ENCODE results near the gene C1orf21. TPM values are rescaled to one million over a fixed set of nuclear protein-coding genes. Genes with fewer than 3 reads are reported as not detected.

C1orf21 gene
- total RNA-seq, 2 experiments from 2014 or later, result 1.9 to 2.2 TPM

DNA sequence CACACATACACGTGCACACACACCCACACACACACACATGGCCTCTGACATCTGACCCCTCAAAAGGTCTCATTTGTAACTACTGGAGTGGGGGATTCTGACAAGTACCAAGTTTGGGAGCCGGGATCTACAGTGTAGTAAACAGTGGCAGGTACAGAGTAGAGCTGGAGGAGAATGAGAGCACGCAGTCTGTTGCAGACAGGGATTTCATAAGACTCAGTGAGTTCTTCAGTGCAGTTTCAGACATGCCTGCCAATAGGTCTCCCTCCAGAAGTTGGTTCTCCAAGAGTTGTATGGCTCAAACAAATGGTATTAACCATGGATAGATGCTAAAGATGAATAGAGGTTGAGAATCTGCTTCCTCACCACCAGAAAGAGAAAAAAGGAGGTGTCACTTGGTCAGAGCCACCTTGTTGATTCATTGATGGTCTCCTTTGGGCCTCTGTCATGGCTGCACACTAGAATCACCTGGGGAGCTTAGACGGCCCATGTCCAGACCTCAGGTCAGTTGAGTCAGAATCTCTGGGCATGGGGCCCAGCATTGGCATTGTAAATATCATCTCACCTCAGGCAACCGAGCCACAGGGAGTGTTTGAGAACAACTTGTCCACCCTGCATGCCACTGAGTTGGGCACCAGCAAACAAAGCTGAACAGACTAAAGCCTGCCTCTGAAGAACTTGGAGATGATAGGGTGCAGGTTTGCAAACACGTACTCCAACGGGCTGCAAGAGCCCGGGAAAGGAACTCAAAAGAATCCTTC lies 245.8 kb downstream of the C1orf21 start:
- Mint-ChIP-seq H3K4me1 (ENCODE audit: low read depth) (no peaks in the 10 kb centered on the region), H3K4me3 (no peak overlapping the region), H3K9me3 (no peaks in the 10 kb centered on the region), H3K27me3 (peaks cover 10% of the 10 kb centered on the region), H3K27ac (no peak overlapping the region), H3K36me3 (no peaks in the 10 kb centered on the region)
- intact Hi-C loops (cut with micrococcal nuclease), result no loop called here
- CTCF ChIA-PET, result no interaction called here
- no peak for DNase-seq
- POLR2A ChIA-PET, result no interaction called here

DNA sequence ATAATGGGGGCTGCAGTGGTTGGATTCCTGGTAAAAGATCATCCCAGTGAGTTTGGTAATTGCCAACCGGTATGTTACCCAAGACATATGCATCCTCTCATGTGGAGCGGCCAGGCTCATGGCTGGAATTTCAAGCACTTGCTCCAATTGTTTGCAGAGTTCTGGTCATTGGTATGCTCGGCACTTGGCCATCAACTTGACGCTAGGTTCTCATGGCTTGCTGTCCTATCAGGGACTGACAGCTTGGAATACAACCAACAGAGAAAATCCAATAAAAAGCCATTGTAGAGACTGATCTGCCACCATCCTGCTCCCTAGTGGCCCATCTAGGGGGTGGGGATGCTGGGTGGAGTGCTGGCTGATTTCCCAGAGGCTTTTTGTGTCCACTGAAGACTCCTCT lies 247.0 kb downstream of the C1orf21 start:
- DNase-seq, result no peak
- Mint-ChIP-seq H3K4me1 (ENCODE audit: low read depth) (no peaks in the 10 kb centered on the region), H3K4me3 (no peak overlapping the region), H3K9me3 (no peaks in the 10 kb centered on the region), H3K27me3 (peaks cover 11% of the 10 kb centered on the region), H3K36me3 (no peaks in the 10 kb centered on the region), H3K27ac (no peak overlapping the region)
- POLR2A ChIA-PET, result no interaction called here
- CTCF ChIA-PET, result no interaction called here
- intact Hi-C loops (cut with micrococcal nuclease), result no loop called here

DNA sequence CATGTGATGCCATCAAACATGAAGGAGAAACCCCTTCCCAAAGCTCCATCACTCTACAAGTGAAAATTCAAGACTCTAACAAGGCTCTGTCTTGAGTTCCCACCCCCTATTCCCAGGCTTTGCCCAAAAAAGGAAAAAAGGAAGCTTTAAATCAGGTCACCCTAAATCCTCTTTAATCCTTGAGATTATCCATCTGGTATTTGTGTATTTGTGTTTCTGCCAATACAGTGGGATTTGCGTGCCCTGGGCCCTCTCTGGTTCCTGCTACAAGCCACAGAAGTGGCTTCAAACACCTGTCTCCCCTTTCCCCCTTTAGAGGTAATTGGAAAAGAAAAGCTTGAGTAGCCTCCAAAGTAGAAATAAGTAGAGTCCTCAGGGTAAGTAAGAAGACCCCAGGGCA lies 247.5 kb downstream of the C1orf21 start:
- Mint-ChIP-seq H3K27me3 (peaks cover 11% of the 10 kb centered on the region), H3K27ac (no peak overlapping the region), H3K36me3 (no peaks in the 10 kb centered on the region), H3K4me3 (no peak overlapping the region), H3K4me1 (ENCODE audit: low read depth) (no peaks in the 10 kb centered on the region), H3K9me3 (no peaks in the 10 kb centered on the region)
- no peak for DNase-seq
- intact Hi-C loops (cut with micrococcal nuclease), result no loop called here
- ChIA-PET CTCF (no interaction called here), POLR2A (interaction anchor here (0.6 kb wide), 1 partner anchor 568 kb away, joined by 3 read pairs; no protein-coding TSS in a partner anchor)

DNA sequence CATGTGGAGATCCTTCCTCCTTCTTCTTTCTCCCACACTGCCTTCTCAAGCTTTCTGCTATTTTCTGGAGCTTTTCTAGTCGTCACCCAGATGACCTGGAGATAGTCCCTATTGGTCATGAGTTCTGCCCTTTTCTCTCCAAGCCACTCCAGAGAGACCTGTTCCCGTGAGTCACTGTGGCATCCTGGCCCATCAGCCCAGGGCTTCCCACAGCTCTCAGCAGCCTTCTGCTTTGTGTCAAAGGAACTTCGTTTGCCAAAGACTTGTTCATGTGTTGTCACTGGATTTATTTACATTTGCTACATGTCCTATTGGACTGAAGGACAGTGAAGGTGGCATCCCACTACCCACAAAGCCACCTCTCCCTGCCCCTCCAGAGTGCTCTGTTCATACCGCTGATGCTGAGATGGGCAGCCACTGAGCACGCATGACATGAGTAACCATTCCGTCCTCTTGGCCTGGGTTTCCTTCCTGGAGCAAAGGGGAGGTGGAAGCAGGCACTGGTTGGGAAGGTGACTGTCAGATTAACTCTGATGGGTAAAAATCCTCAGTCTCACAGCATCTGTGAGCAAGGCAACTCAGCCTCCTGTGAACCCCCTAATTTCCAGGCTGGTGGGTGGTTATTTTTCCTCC lies 248.6 kb downstream of the C1orf21 start:
- intact Hi-C loops (cut with micrococcal nuclease), result no loop called here
- H3K27me3 Mint-ChIP-seq, result peaks cover 14% of the 10 kb centered on the region
- CTCF ChIA-PET, result no interaction called here
- H3K27ac Mint-ChIP-seq, result no peak overlapping the region
- DNase-seq, result no peak
- POLR2A ChIA-PET, result no interaction called here
- no peaks in the 10 kb centered on the region for H3K4me1 Mint-ChIP-seq (ENCODE audit: low read depth)
- no peaks in the 10 kb centered on the region for H3K36me3 Mint-ChIP-seq
- H3K4me3 Mint-ChIP-seq, result no peak overlapping the region
- H3K9me3 Mint-ChIP-seq, result no peaks in the 10 kb centered on the region

DNA sequence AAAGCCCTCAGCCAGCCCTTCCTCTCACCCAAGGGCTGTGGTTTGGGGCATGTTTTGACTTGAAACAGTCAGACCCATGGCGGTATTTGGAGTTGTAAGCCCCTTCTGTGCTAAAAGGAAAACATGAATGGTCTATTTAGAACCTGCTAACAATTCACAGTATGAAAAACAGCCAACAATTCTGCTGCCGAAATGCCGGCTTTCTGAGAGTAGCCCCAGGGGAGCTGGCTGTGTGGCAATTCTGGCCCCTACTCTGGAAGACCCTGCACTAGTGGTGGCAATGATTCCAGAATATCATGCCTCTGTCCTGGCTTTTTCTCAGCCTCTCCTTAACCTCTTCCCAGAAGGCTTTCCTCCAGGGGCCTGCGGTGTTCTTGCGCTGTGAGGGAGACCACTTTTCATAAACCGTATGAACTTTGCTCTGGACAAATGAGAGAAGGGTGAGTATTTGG lies 249.2 kb downstream of the C1orf21 start:
- Mint-ChIP-seq H3K9me3 (no peaks in the 10 kb centered on the region), H3K4me3 (no peak overlapping the region), H3K27me3 (peaks cover 13% of the 10 kb centered on the region), H3K4me1 (ENCODE audit: low read depth) (no peaks in the 10 kb centered on the region), H3K27ac (no peak overlapping the region), H3K36me3 (no peaks in the 10 kb centered on the region)
- intact Hi-C loops (cut with micrococcal nuclease), result no loop called here
- ChIA-PET CTCF (no interaction called here), POLR2A (no interaction called here)
- no peak for DNase-seq

DNA sequence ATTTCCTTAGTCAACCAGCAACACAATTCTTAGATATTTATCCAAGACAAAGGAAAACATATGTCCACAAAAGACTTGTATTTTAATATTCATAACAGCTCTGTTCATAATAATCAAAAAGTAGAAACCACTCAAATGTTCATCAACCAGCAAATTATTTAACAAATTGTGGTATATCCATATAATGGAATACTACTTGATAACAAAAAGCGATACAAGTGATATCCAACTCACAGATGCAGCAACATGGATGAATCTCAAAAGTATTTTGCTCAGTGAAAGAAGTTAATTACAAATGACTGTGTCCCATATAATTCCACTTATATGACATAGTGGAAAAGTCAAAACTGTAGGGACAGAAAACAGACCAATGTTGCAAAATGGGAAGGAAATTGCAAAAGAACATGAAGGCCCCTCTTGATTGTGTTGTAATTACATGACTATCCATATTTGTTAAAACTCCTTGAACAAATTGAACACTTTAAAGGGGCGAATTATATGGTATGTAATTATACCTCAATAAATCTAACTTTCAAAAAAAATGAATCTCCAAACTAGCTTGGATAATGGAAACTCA lies 250.9 kb downstream of the C1orf21 start:
- Mint-ChIP-seq H3K27me3 (peaks cover 11% of the 10 kb centered on the region), H3K4me3 (no peak overlapping the region), H3K4me1 (ENCODE audit: low read depth) (no peaks in the 10 kb centered on the region), H3K36me3 (no peaks in the 10 kb centered on the region), H3K27ac (no peak overlapping the region), H3K9me3 (no peaks in the 10 kb centered on the region)
- ChIA-PET POLR2A (no interaction called here), CTCF (no interaction called here)
- intact Hi-C loops (cut with micrococcal nuclease), result no loop called here
- no peak for DNase-seq

DNA sequence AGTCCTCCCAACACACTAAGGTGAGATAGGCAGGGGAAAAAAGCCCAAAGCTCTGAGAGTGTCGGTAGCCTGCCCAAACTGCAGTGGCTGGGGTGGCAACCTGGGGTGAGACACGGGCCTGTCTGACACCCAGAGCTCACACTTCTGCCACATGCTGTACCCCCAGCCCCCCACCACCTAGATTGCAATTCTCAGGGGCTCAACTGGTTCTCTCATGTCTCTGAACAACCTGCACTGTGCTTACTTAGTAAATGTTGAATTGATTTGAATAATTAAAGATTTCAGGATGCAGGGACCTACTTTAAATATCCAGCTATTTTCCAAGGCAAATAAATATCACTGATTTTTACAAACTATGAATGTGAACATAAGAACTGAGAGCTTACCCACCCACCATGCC lies 252.4 kb downstream of the C1orf21 start:
- Mint-ChIP-seq H3K9me3 (no peaks in the 10 kb centered on the region), H3K36me3 (no peaks in the 10 kb centered on the region), H3K27ac (no peak overlapping the region), H3K27me3 (peaks cover 11% of the 10 kb centered on the region), H3K4me1 (ENCODE audit: low read depth) (no peaks in the 10 kb centered on the region), H3K4me3 (no peak overlapping the region)
- DNase-seq, result no peak
- ChIA-PET POLR2A (no interaction called here), CTCF (no interaction called here)
- intact Hi-C loops (cut with micrococcal nuclease), result no loop called here

DNA sequence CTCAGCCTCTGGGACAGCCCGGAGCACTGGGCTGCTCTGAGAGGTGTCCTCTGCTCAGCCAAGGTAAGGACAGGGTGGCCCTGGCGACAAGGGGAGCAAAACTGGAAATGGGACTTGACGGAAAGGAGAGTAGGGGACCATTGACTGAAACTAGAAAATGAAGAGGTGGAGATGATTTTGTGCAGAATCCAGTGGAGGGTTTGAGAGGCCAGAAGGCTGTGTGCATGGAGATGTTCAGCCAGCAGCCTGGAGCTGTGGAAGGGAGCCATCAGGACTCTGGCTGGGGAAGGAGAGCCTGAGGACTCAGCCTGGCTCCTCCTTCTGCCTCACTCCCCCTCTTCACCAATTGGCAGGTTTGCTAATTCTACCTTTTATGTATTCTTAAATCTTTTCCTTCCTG lies 253.7 kb downstream of the C1orf21 start:
- ChIA-PET CTCF (no interaction called here), POLR2A (no interaction called here)
- H3K4me3 Mint-ChIP-seq, result no peak overlapping the region
- H3K27ac Mint-ChIP-seq, result no peak overlapping the region
- no peaks in the 10 kb centered on the region for H3K9me3 Mint-ChIP-seq
- intact Hi-C loops (cut with micrococcal nuclease), result no loop called here
- H3K27me3 Mint-ChIP-seq, result peaks cover 14% of the 10 kb centered on the region
- no peaks in the 10 kb centered on the region for H3K36me3 Mint-ChIP-seq
- DNase-seq, result no peak
- H3K4me1 Mint-ChIP-seq (ENCODE audit: low read depth), result no peaks in the 10 kb centered on the region

DNA sequence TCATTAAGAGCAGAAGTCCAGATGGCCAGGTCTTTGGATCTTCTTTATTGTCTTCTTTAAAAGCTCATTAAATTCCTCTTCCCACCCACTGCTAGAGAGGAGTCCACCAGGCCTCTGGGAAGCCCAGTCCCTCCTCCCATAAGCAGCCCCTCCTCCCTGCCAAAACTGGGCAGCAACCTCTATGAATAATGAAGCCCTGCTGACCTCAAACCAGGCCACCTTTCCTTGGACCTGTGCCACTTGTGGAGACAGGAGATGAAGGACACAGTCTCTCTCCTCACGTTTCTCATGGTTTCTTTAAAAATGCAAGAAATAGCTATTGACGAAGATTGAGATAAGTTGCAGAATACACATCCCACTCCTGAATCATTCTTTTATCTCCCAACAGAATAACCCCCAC lies 255.1 kb downstream of the C1orf21 start:
- ChIA-PET POLR2A (no interaction called here), CTCF (no interaction called here)
- intact Hi-C loops (cut with micrococcal nuclease), result no loop called here
- Mint-ChIP-seq H3K27me3 (peaks cover 12% of the 10 kb centered on the region), H3K36me3 (no peaks in the 10 kb centered on the region), H3K4me1 (ENCODE audit: low read depth) (no peaks in the 10 kb centered on the region), H3K4me3 (no peak overlapping the region), H3K9me3 (no peaks in the 10 kb centered on the region), H3K27ac (no peak overlapping the region)
- DNase-seq, result no peak

DNA sequence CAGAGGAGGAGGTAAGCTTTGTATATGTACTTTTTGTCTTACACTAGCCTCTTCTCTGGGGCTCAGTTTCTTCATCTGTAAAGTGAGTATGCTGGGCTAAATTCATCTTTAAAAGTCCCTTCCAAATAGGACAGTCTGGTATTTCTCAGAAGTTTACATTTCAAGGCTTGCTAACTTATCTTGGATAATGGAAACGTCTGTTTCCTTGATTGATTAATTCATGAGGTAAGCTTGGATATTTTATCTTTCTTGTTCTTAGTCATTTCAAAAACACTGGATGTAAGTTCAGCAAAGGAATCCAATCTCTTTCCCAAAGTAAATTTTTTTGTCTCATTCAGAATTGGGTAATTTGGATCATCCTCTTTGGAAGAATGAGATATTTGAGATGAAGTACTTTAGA lies 256.8 kb downstream of the C1orf21 start:
- Mint-ChIP-seq H3K27ac (no peak overlapping the region), H3K4me3 (no peak overlapping the region), H3K9me3 (no peaks in the 10 kb centered on the region), H3K27me3 (peaks cover 12% of the 10 kb centered on the region), H3K4me1 (ENCODE audit: low read depth) (no peaks in the 10 kb centered on the region), H3K36me3 (no peaks in the 10 kb centered on the region)
- ChIA-PET POLR2A (no interaction called here), CTCF (no interaction called here)
- intact Hi-C loops (cut with micrococcal nuclease), result no loop called here
- DNase-seq, result no peak

DNA sequence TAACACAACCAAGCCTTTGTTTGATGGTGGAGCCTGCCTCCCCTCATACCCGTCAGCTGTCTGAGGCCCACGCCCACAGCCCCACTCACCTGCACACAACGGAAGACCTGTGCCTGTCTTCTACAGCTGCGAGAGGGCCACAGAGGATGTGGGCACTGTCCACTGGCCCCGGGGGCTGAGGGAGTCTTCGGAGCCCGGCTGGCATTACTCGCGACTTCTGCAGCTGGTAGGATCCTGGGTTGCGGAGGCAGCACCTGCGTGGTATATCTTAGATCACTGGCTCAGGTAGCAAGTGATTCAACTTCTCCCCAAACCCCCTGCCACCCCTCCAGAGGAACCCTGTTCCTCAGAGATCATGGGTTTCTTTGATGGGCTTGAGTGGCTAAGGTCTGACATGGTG lies 257.9 kb downstream of the C1orf21 start:
- Mint-ChIP-seq H3K27ac (no peak overlapping the region), H3K4me1 (ENCODE audit: low read depth) (no peaks in the 10 kb centered on the region), H3K4me3 (no peak overlapping the region), H3K9me3 (peaks cover 5% of the 10 kb centered on the region), H3K27me3 (peaks cover 16% of the 10 kb centered on the region), H3K36me3 (no peaks in the 10 kb centered on the region)
- DNase-seq, result no peak
- ChIA-PET CTCF (no interaction called here), POLR2A (no interaction called here)
- intact Hi-C loops (cut with micrococcal nuclease), result no loop called here

DNA sequence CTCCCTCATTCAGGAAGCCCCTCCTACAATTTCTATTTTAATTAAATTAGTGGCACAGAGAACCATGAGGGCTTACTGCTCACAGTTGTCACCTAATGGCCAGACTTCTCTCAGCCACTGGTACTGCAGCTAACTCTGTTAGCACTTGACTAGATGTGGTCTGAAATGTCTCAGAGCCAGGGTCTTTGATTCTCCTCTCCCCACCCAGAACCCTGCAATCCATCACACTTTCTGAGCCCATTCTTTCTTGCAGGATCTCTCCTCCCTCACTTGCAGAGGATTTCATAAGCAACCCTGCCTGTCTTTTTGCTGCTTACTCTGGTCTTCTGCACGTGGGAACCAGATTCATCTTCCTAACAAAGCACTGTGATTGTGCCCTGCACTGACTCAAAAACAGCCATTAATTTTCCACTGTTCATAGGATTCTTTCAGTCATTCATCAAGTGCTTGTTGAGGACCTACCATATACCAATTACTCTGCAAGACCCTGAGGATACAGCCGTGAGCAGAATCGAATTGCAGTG lies 259.4 kb downstream of the C1orf21 start:
- Mint-ChIP-seq H3K4me1 (ENCODE audit: low read depth) (no peaks in the 10 kb centered on the region), H3K27me3 (peaks cover 10% of the 10 kb centered on the region), H3K36me3 (no peaks in the 10 kb centered on the region), H3K4me3 (no peak overlapping the region), H3K9me3 (peaks cover 5% of the 10 kb centered on the region), H3K27ac (no peak overlapping the region)
- no peak for DNase-seq
- intact Hi-C loops (cut with micrococcal nuclease), result no loop called here
- ChIA-PET POLR2A (no interaction called here), CTCF (interaction anchor here (0.6 kb wide), 1 partner anchor 530 kb away, joined by 4 read pairs; no protein-coding TSS in a partner anchor)

DNA sequence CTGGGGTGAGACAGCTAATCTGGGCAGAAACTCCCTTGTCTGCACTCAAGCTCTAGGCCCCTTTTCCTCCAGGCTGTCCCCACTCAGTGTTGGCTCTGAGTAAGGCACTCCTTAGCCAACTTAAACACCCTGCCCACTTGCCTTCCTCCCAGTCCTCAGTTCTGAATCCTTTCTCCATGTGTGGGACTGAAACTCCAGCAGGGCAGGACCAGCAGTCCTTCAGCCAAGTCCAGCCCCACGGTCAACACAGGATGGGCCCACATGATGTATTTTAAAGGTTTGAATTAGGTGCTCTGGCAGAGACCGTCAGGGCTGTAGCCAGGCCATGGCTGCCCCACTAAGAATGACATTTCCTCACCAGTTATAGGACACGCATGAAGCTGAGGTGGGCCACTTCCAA lies 260.0 kb downstream of the C1orf21 start:
- ChIA-PET CTCF (no interaction called here), POLR2A (no interaction called here)
- Mint-ChIP-seq H3K27me3 (peaks cover 14% of the 10 kb centered on the region), H3K9me3 (peaks cover 5% of the 10 kb centered on the region), H3K36me3 (no peaks in the 10 kb centered on the region), H3K4me1 (ENCODE audit: low read depth) (no peaks in the 10 kb centered on the region), H3K27ac (no peak overlapping the region), H3K4me3 (no peak overlapping the region)
- DNase-seq, result no peak
- intact Hi-C loops (cut with micrococcal nuclease), result no loop called here
